ENCODE results near the gene CAPZA2.

Gene CAPZA2

GRCh38 chr7:116851671-116852070 is 10.7 kb upstream of the CAPZA2 start:
- no peaks in the 10 kb centered on the region for H3K4me1 ChIP-seq (ENCODE audit: low read depth, poor library complexity, severe bottlenecking)
- no peaks in the 10 kb centered on the region for H3K27me3 ChIP-seq (ENCODE audit: insufficient read depth, low read depth)
- H3K4me2 ChIP-seq = no peak overlapping the region
- no peak overlapping the region for H3K9ac ChIP-seq
- H3K36me3 ChIP-seq (ENCODE audit: insufficient read depth) = no peaks in the 10 kb centered on the region
- no peak for TF ChIP-seq CTCF (conservative IDR thresholded peaks at IDR 0.05; ENCODE audit: low read depth, low read length)
- no peak overlapping the region for H2AFZ ChIP-seq (ENCODE audit: low read depth)
- no peak overlapping the region for H3K27ac ChIP-seq
- H3K4me3 ChIP-seq (IDR thresholded peaks at IDR 0.05; ENCODE audit: insufficient read depth, low read depth, low read length) = no peak overlapping the region
- H4K20me1 ChIP-seq (ENCODE audit: insufficient read depth) = no peaks in the 10 kb centered on the region
- no peaks in the 10 kb centered on the region for H3K79me2 ChIP-seq (ENCODE audit: insufficient read depth, low read depth)

- Histone ChIP-seq H4K20me1 (ENCODE audit: insufficient read depth) (no peaks in the 10 kb centered on the region), H3K27ac (no peak overlapping the region), H3K4me1 (ENCODE audit: low read depth, poor library complexity, severe bottlenecking) (no peaks in the 10 kb centered on the region), H3K27me3 (ENCODE audit: insufficient read depth, low read depth) (no peaks in the 10 kb centered on the region), H3K36me3 (ENCODE audit: insufficient read depth) (no peaks in the 10 kb centered on the region), H3K9ac (no peak overlapping the region), H3K4me3 (IDR thresholded peaks at IDR 0.05; ENCODE audit: insufficient read depth, low read depth, low read length) (no peak overlapping the region), H2AFZ (ENCODE audit: low read depth) (no peak overlapping the region), H3K79me2 (ENCODE audit: insufficient read depth, low read depth) (no peaks in the 10 kb centered on the region), H3K4me2 (no peak overlapping the region)
- no peak for TF ChIP-seq CTCF (conservative IDR thresholded peaks at IDR 0.05; ENCODE audit: low read depth, low read length)
Observed at GRCh38 chr7:116854132-116854531, 8.3 kb upstream of the CAPZA2 start.

GRCh38 chr7:116857052-116857451 is 5.3 kb upstream of the CAPZA2 start:
- TF ChIP-seq CTCF (conservative IDR thresholded peaks at IDR 0.05; ENCODE audit: low read depth, low read length) = no peak
- no peak overlapping the region for H3K9ac ChIP-seq

GRCh38 chr7:116859323-116859722 is 3.1 kb upstream of the CAPZA2 start:
- Histone ChIP-seq H3K4me3 (IDR thresholded peaks at IDR 0.05; ENCODE audit: insufficient read depth, low read depth, low read length) (no peak overlapping the region), H3K27ac (no peak overlapping the region), H3K4me2 (no peak overlapping the region), H3K4me1 (ENCODE audit: low read depth, poor library complexity, severe bottlenecking) (peaks cover 17% of the 10 kb centered on the region), H3K79me2 (ENCODE audit: insufficient read depth, low read depth) (peaks cover 17% of the 10 kb centered on the region), H3K36me3 (ENCODE audit: insufficient read depth) (no peaks in the 10 kb centered on the region), H3K9ac (no peak overlapping the region), H4K20me1 (ENCODE audit: insufficient read depth) (peaks cover 5% of the 10 kb centered on the region; the same call in 1 of the 2 replicates), H3K27me3 (ENCODE audit: insufficient read depth, low read depth) (no peaks in the 10 kb centered on the region), H2AFZ (ENCODE audit: low read depth) (no peak overlapping the region)
- TF ChIP-seq CTCF (conservative IDR thresholded peaks at IDR 0.05; ENCODE audit: low read depth, low read length) = no peak

More at GRCh38 chr7:116857052-116857451, 5.3 kb upstream of the CAPZA2 start:
- peaks cover 11% of the 10 kb centered on the region for H3K4me1 ChIP-seq (ENCODE audit: low read depth, poor library complexity, severe bottlenecking)
- H3K36me3 ChIP-seq (ENCODE audit: insufficient read depth) = no peaks in the 10 kb centered on the region
- no peak overlapping the region for H3K4me2 ChIP-seq
- no peaks in the 10 kb centered on the region for H4K20me1 ChIP-seq (ENCODE audit: insufficient read depth)
- H3K79me2 ChIP-seq (ENCODE audit: insufficient read depth, low read depth) = no peaks in the 10 kb centered on the region
- no peak overlapping the region for H3K4me3 ChIP-seq (IDR thresholded peaks at IDR 0.05; ENCODE audit: insufficient read depth, low read depth, low read length)
- no peak overlapping the region for H2AFZ ChIP-seq (ENCODE audit: low read depth)
- H3K27ac ChIP-seq = no peak overlapping the region
- no peaks in the 10 kb centered on the region for H3K27me3 ChIP-seq (ENCODE audit: insufficient read depth, low read depth)
